Gastrocnemius medialis (tissue), 4 donors: Measurements from ENCODE around the gene COPS7A. TPM values are rescaled to one million over a fixed set of nuclear protein-coding genes. Genes with fewer than 3 reads are reported as not detected.

Experiments
- ATAC-seq, 2 donors: fragments of 150-250 bp; one replicate each; pipeline ENCODE4 v1.9.1; 2016
- DNase-seq, 2 donors: peaks; one replicate each; pipeline ENCODE4 v3.0.0-alpha.2; 2019
- H3K27ac ChIP-seq, 4 donors: fragments of 200-600 bp; sonication (generic); 1 replicate in 1 of 4; 2 replicates in 3 of 4; pipeline ENCODE4 v1.5.1; 2016 to 2018; ENCODE audit warnings: mild to moderate bottlenecking in 2 of 4, moderate library complexity in 1 of 4
- H3K27me3 ChIP-seq, 3 donors: fragments of 200-600 bp; sonication (generic) in 2 of 3; 1 replicate in 1 of 3; 2 replicates in 2 of 3; pipeline versions ENCODE4 v1.5.1 to v1.6.0; 2016 to 2019; ENCODE audit warnings: mild to moderate bottlenecking in 1 of 3, moderate library complexity in 1 of 3
- H3K36me3 ChIP-seq, 2 donors: fragments of 200-600 bp; sonication (generic) in 1 of 2; one replicate each; pipeline ENCODE4 v1.5.1; 2017 to 2018
- H3K4me1 ChIP-seq, 2 donors: fragments of 200-600 bp; sonication (generic) in 1 of 2; one replicate each; pipeline ENCODE4 v1.5.1; 2016 to 2017; ENCODE audit warnings: mild to moderate bottlenecking in 2 of 2
- H3K4me3 ChIP-seq, 4 donors: fragments of 200-600 bp; sonication (generic) in 3 of 4; 1 replicate in 1 of 4; 2 replicates in 3 of 4; pipeline ENCODE4 v1.5.1; 2016 to 2019; ENCODE audit warnings: mild to moderate bottlenecking in 2 of 4
- H3K9me3 ChIP-seq, 3 donors: fragments of 200-600 bp; sonication (generic) in 2 of 3; 1 replicate in 1 of 3; 2 replicates in 2 of 3; pipeline ENCODE4 v1.5.1; 2016 to 2019
- POLR2A ChIP-seq, 2 donors: fragments of 450-650 bp; IDR thresholded peaks; one replicate each; pipeline ENCODE4 v1.6.1; 2017; ENCODE audit warnings: antibody characterized with exemption in 2 of 2, mild to moderate bottlenecking in 2 of 2, moderate library complexity in 2 of 2
- in situ Hi-C, 4 donors: fragments of 200-750 bp; cut with MboI; loops; one replicate each; pipeline versions ENCODE4 v1.15.0 to v1.8.0; 2017; ENCODE audit warnings: low sequenced_read_pairs in 4 of 4
- intact Hi-C: fragments of 100-400 bp; cut with DNase I; formaldehyde crosslinking; loops from one replicate; pipeline ENCODE4 v1.15.1; 2023; ENCODE audit warnings: low total_unique reads
- total RNA-seq, 4 donors: library from RNA; depleted of rRNA; stranded (reverse); fragments of >200 nt; gene quantifications; one replicate each; pipeline versions ENCODE4 v1.1.0 to v1.2.3, GENCODE V29; 2016
- TF ChIP-seq, protein P1 (sequence below), 5 experiments: fragments of 450-650 bp in 3 of 5; fragments of 200-600 bp in 2 of 5; sonication (generic) in 2 of 5; IDR thresholded peaks in 4 of 5; conservative IDR thresholded peaks in 1 of 5; 1 replicate in 4 of 5; 2 replicates in 1 of 5; pipeline ENCODE4 v1.5.1; 2016 to 2019; ENCODE audit warnings: antibody characterized with exemption in 5 of 5, mild to moderate bottlenecking in 3 of 5, moderate library complexity in 3 of 5

COPS7A gene
- total RNA-seq, 4 donors from 2014 or later = 82.0 to 132 (median 99.0) TPM

DNA sequence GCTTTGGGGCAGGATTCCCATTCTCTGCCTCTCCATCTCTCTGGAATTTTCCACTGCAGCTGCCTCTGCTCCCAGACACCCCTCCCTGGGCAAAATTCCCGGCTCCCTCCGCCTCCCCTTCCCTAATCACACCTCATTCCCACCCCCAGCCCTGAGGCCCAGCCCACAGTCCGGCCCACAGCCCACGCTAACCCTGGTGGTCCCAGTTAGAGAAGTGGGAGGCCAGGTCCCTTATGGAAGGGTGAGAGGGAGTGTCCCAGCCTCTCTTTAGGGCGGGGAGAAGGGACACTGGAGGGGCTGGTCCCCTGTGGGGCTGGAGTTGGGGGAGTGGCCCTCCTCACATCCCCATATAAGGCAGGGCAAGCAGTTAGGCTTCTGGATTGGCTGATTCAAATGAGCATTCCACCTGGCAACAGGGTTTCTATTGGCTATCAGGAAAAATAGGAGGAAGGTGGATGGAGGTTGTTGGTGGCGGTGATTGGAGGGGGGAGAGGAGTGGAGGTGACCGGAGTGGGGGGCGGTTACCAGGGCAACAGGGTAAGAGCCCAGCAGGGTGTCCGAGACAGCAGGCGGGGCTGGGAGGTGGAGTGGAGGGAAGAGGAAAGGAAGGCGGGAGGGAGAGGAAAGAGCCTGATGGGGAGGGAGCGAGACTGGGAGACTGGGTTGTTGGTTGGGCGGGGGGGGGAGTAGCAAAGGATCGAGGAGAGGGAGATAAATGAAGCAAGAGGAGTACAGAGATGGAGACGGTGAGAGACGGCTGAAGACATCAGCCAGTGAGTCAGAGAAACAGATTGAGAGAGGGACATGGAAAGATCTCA is 40.4 kb downstream of the COPS7A start:
- in situ Hi-C loops (no loop called here), intact Hi-C loops (no loop called here)
- H3K9me3 ChIP-seq = no peaks in the 10 kb centered on the region
- H3K4me1 ChIP-seq = peaks cover 20 to 26% of the 10 kb centered on the region in 2 donors
- H3K27ac ChIP-seq = peak overlapping the region; percentile 73 to 85 (median 82)
- DNase-seq (peak; percentile 83 to 86), ATAC-seq (peak; percentile 91 to 93)
- no peaks in the 10 kb centered on the region for H3K36me3 ChIP-seq
- peak; percentile 11 to 39 for TF ChIP-seq POLR2A (IDR thresholded peaks at IDR 0.05)
- TF ChIP-seq, protein P1, sequence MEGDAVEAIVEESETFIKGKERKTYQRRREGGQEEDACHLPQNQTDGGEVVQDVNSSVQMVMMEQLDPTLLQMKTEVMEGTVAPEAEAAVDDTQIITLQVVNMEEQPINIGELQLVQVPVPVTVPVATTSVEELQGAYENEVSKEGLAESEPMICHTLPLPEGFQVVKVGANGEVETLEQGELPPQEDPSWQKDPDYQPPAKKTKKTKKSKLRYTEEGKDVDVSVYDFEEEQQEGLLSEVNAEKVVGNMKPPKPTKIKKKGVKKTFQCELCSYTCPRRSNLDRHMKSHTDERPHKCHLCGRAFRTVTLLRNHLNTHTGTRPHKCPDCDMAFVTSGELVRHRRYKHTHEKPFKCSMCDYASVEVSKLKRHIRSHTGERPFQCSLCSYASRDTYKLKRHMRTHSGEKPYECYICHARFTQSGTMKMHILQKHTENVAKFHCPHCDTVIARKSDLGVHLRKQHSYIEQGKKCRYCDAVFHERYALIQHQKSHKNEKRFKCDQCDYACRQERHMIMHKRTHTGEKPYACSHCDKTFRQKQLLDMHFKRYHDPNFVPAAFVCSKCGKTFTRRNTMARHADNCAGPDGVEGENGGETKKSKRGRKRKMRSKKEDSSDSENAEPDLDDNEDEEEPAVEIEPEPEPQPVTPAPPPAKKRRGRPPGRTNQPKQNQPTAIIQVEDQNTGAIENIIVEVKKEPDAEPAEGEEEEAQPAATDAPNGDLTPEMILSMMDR (IDR thresholded peaks at IDR 0.05 in 4 of 5, conservative IDR thresholded peaks at IDR 0.05 in 1 of 5) = no peak
- H3K27me3 ChIP-seq = peaks cover 0 to 9% (median 0%) of the 10 kb centered on the region in 3 donors
- peak overlapping the region; percentile 18 to 50 (median 42) for H3K4me3 ChIP-seq

DNA sequence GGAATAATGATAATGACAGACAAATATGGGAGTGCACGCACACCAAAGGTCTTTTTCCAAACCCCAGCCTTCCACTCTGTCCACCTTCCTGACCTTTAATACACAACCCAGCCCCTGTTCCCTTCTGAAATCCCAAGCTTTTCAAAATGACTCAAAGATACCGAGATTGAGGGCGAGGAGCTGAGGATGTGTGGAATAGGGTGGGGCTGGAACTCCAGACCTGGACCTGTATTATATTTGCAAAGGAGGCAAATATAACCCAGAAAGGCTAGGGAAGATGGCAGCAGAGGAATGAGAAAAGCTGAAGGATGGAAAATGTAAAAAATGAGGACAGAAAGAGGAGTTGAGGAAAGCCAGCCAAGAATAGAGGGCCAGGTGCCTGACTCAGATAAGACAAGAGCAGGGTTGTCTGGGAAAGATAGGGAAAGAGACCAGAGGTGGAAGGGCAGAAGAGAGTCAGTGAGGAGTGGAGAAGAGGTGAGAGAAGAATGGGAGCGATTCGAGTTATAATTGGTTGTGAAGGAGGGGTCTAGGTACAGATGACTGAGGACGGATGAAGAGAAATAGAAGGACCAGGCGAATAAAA is 41.3 kb downstream of the COPS7A start:
- H3K4me1 ChIP-seq = peaks cover 20 to 26% of the 10 kb centered on the region in 2 donors
- no peak for ATAC-seq
- intact Hi-C loops = loop anchor here (5.0 kb wide), 1 partner anchor 103 kb away; the partner anchor contains the start of gene ING4

DNA sequence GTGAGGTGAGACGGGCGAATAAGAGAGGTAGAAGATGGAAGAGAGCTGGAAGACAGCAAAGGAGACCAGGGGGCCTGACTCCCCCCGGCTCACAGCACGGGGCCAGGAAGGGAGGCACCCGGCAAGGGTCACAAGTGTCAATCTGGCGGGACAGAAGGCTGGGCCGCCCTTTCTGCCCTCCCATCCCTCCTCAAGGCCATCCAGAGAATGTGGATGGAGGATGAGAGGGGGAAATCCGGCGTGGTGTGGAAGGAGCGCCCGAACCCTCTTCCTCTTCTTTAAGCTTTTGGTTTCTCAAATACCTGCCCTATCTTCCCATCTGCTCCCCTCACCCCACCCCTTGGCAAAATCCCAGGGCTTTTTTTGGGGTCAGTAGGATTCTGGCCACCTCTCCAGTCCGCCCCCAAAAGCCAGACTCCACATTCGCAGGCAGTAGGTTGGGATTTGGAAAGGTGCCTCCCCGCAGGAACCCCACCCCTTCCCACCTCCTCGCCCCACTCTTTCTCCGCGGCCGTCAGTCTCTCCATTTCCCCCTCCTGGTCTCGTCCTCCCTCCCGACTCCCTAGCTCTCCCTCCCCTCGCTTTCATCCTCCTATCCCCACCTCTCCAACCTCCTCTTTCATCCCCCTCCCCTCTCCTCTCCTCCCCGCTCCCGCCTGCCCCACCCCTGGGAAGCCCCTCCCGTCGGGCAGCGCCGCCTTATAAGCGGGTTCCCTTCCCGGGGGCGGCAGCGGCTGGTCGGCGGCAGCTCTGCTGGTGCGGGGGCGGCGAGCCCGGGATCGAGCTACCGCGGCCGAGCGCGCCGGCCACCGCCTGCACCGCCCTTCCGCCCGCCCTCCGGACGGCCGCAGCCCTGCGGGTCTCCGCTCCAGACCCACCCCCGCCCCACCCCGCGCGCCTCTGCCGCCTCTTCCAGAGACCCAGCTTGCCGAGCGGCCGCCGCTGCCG is 42.1 kb downstream of the COPS7A start, which contains the start of gene PTMS:
Gene PTMS (plus strand): TSS at position 730 of the 948 bp plus-strand sequence. CDS start 343 bp downstream, outside the sequence.
- DNase-seq = peak; percentile 35 to 50
- peak within 1 kb of the TSS; percentile 78 to 89 (median 84) for H3K27ac ChIP-seq
- peak within 1 kb of the TSS; percentile 76 to 100 (median 88) for H3K4me3 ChIP-seq
- no peaks in the 10 kb centered on the region for H3K9me3 ChIP-seq
- in situ Hi-C loops = no loop called here
- peak; percentile 42 to 76 for TF ChIP-seq POLR2A (IDR thresholded peaks at IDR 0.05)
- TF ChIP-seq, protein P1 (IDR thresholded peaks at IDR 0.05 in 4 of 5, conservative IDR thresholded peaks at IDR 0.05 in 1 of 5) = no peak
- no peaks in the 10 kb centered on the region for H3K36me3 ChIP-seq
- peaks cover 0 to 9% (median 0%) of the 10 kb centered on the region in 3 donors for H3K27me3 ChIP-seq
- intact Hi-C loops = loop anchor here (1.0 to 5.0 kb wide), 2 partner anchors 13 to 104 kb away; partner anchors contain the start of genes ING4 and MLF2
- peak; percentile 18 to 22 for ATAC-seq
- H3K4me1 ChIP-seq = peaks cover 20 to 26% of the 10 kb centered on the region in 2 donors

More for the DNA sequence above, 41.3 kb downstream of the COPS7A start:
- TF ChIP-seq, protein P1 (IDR thresholded peaks at IDR 0.05 in 4 of 5, conservative IDR thresholded peaks at IDR 0.05 in 1 of 5) = no peak
- TF ChIP-seq POLR2A (IDR thresholded peaks at IDR 0.05) = no peak
- Histone ChIP-seq H3K9me3 (no peaks in the 10 kb centered on the region), H3K27me3 (peaks cover 0 to 9% (median 0%) of the 10 kb centered on the region in 3 donors), H3K4me3 (peak overlapping the region; percentile 65 to 89 (median 81)), H3K27ac (peak overlapping the region; percentile 73 to 85 (median 82)), H3K36me3 (no peaks in the 10 kb centered on the region)
- DNase-seq = no peak
- in situ Hi-C loops = no loop called here
